Kidney capillary endothelial cell (primary cell): ENCODE data around the gene PIAS2.

ENCODE experiments used
- DNase-seq: peaks from one replicate; pipeline ENCODE4 v3.0.0-alpha.2; 2018; ENCODE audit warnings: low spot score

The PIAS2 gene

GRCh38 chr18:46761059-46761769 is 156.1 kb downstream of the PIAS2 start:
- DNase-seq, result no peak

DNA sequence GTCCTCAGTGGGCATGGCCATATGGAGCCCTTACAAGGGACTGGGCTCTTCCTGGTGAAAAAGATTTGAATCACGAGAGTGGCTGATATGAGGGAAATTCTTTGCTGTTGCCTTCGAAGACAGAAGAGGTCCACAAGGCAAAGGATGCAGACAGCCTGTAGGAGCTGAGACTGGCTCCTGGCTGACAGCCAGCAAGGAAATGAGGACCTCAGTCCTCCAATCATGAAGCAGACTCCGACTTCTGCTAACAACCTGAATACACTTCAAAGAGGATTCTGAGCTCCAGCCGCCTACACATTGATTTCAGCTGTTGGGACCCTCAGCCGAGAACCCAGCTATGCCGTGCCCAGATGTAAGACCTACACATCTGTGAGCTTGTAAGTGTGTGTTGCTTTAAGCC is 157.4 kb downstream of the PIAS2 start:
- no peak for DNase-seq

GRCh38 chr18:46756559-46757201 is 160.6 kb downstream of the PIAS2 start, which contains the start of gene ST8SIA5:
ST8SIA5 (minus strand) TSS chr18:46757053; CDS start chr18:46756508, 545 bp downstream.
- DNase-seq, result peak; percentile 19

- DNase-seq, result no peak
Measured at GRCh38 chr18:46756025-46756558, 161.2 kb downstream of the PIAS2 start.

GRCh38 chr18:46755315-46756024 is 161.8 kb downstream of the PIAS2 start:
- no peak for DNase-seq

DNA sequence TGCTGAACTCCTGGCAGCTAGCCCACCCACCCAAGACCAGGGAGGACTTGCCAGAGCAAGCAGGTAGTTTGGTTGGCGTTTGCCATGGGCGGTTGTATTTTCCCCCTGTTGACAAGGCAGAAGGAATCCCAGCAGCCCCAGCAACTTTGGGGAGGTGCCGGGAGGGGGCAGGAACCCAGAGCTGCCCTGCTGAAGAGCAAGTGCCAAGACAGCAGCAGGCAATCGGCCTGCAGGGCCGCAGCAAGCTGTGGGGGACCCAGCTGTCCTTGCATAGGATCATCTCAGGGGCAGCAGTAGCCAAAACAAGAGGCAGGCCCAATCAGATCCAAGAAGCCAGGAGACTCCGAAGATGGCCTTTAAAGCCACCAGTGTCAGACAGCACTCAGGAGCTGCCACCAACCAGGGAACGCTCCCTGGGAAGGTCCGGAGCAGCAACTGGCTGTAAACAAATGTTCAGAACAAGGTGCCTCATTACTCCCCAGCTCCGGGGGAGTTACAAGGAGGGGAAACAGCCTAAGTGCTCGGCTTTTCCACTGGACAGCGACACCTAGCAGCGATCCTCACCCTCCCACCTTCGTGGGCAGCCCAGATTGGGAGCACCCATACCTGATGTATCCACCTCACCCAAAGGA is 162.5 kb downstream of the PIAS2 start:
- no peak for DNase-seq

- no peak for DNase-seq
Measured at GRCh38 chr18:46754188-46754587, 163.1 kb downstream of the PIAS2 start.
